ENCODE data around the gene CDKAL1. TPM values are rescaled to one million over a fixed set of nuclear protein-coding genes. Genes with fewer than 3 reads are reported as not detected.
A peak's percentile ranks its signal among the peaks of the same experiment; 100 is the strongest.

Gene CDKAL1
- total and polyA plus RNA-seq, 2 of the 8 experiments (the other 6 are each of a cell fraction or from before 2014, with no cell fraction given): 8.4 to 24.6 TPM

- H2AFZ ChIP-seq (ENCODE audit: low read length): no peak overlapping the region
- H3K4me1 ChIP-seq (replicated peaks in 1 of 4; ENCODE audit: control insufficient read depth in 3 of 4, insufficient read depth in 4 of 4, low read length in 3 of 4): peaks cover 1 to 10% (median 9%) of the 10 kb centered on the region in 4 experiments; a peak in 4 of 7 replicates
- no peak overlapping the region for H3K4ac ChIP-seq (replicated peaks; ENCODE audit: insufficient read length, low read depth, low read length)
- H3K18ac ChIP-seq (ENCODE audit: extremely low read depth, low read length): 0 out of 2 replicates have a peak overlapping the region, but pooled peaks have one; percentile 0
- no peaks in the 10 kb centered on the region for H3K27me3 ChIP-seq (replicated peaks in 1 of 4; ENCODE audit: control insufficient read depth in 3 of 4, extremely low read depth in 1 of 4, insufficient read depth in 3 of 4, low read length in 3 of 4)
- DNase-seq (ENCODE audit: low read depth in 1 of 2, low spot score in 2 of 2): no peak
- no peak overlapping the region for H3K4me2 ChIP-seq (ENCODE audit: insufficient read depth in 1 of 2, low read depth in 2 of 2, low read length in 2 of 2)
- no peak overlapping the region for H2BK5ac ChIP-seq (ENCODE audit: low read depth, low read length)
- FAIRE-seq: no peak
- H2BK15ac ChIP-seq (ENCODE audit: low read length): no peak overlapping the region
- H2BK12ac ChIP-seq (ENCODE audit: low read depth, low read length): no peak overlapping the region
- no peak overlapping the region for H2BK120ac ChIP-seq (replicated peaks; ENCODE audit: low read depth, low read length)
- no peaks in the 10 kb centered on the region for H3K79me2 ChIP-seq (ENCODE audit: control insufficient read depth in 1 of 2, insufficient read depth in 2 of 2, low read length in 2 of 2)
- WGBS, 2 experiments (ENCODE audit: extremely low coverage in 1 of 2, insufficient coverage in 1 of 2, insufficient read length in 1 of 2, insufficient replicate concordance in 2 of 2, low coverage in 1 of 2, low lambda C conversion rate in 2 of 2, missing lambda C conversion rate in 1 of 2): 92% methylated on average over 1 of the region's 1 CpG; no CpG with 5 or more reads in 1 of the 2 experiments
- TF ChIP-seq KDM4A (IDR thresholded peaks at IDR 0.05; ENCODE audit: low read depth, low read length, severe bottlenecking) (no peak), KDM5A (IDR thresholded peaks at IDR 0.05; ENCODE audit: low read length) (no peak), RAD21 (IDR thresholded peaks at IDR 0.05 in 1 of 2, conservative IDR thresholded peaks at IDR 0.05 in 1 of 2; ENCODE audit: low read depth in 2 of 2, low read length in 2 of 2) (no peak), TEAD4 (IDR thresholded peaks at IDR 0.05; ENCODE audit: low read depth, low read length) (no peak), MAFK (IDR thresholded peaks at IDR 0.05; ENCODE audit: low read depth, low read length) (no peak), GABPA (IDR thresholded peaks at IDR 0.05; ENCODE audit: borderline replicate concordance, insufficient read depth, low read length) (no peak), CBX5 (IDR thresholded peaks at IDR 0.05; ENCODE audit: low read depth, low read length) (no peak)
- no peak overlapping the region for H3K9ac ChIP-seq (replicated peaks in 1 of 4; ENCODE audit: extremely low read depth in 1 of 4, low read depth in 3 of 4, low read length in 3 of 4)
- no peaks in the 10 kb centered on the region for H3K79me1 ChIP-seq (ENCODE audit: low read depth, low read length)
- no peak overlapping the region for H4K5ac ChIP-seq (ENCODE audit: insufficient read length, low read depth, low read length)
- no peaks in the 10 kb centered on the region for H4K20me1 ChIP-seq (replicated peaks in 1 of 2; ENCODE audit: control insufficient read depth in 1 of 2, insufficient read depth in 2 of 2, low read length in 2 of 2)
- no peaks in the 10 kb centered on the region for H3K36me3 ChIP-seq (ENCODE audit: control insufficient read depth in 2 of 4, insufficient read depth in 4 of 4, low read length in 3 of 4)
- H3K27ac ChIP-seq (ENCODE audit: low read depth, low read length): no peak overlapping the region
- CTCF ChIA-PET (ENCODE audit: partially characterized antibody): interaction anchor here (1.3 kb wide), 1 partner anchor 25 kb away, joined by 3 read pairs; no protein-coding TSS in a partner anchor
- H3K9me3 ChIP-seq (ENCODE audit: insufficient read depth in 2 of 2, low read depth in 1 of 2, low read length in 1 of 2): no peaks in the 10 kb centered on the region
- H3K14ac ChIP-seq (ENCODE audit: insufficient read length): no peak overlapping the region
- no peak overlapping the region for H2AK5ac ChIP-seq (ENCODE audit: low read depth, low read length)
- H4K8ac ChIP-seq (ENCODE audit: extremely low read depth, insufficient read depth, low read length): no peak overlapping the region
- no peak overlapping the region; the same call in 1 of the 2 replicates for H2BK20ac ChIP-seq (ENCODE audit: low read length)
- H3K4me3 ChIP-seq (ENCODE audit: extremely low read depth in 1 of 4, insufficient read depth in 2 of 4, low read depth in 3 of 4, low read length in 4 of 4): no peak overlapping the region
- no peaks in the 10 kb centered on the region for H3K23me2 ChIP-seq (ENCODE audit: low read depth, low read length)
- H3K23ac ChIP-seq (ENCODE audit: insufficient read length): no peak overlapping the region
- no peak overlapping the region for H3K56ac ChIP-seq (replicated peaks; ENCODE audit: insufficient read length, low read depth, low read length)
- POLR2A ChIA-PET (ENCODE audit: partially characterized antibody): no interaction called here
- no peak overlapping the region for H4K91ac ChIP-seq (replicated peaks; ENCODE audit: insufficient read length, low read length)
Measured at GRCh38 chr6:21101694-21102093, 567.4 kb downstream of the CDKAL1 start.

Measured in H1 (cell line).